HCT116 (cell line): ENCODE results near the gene KRTAP12-1. TPM values are rescaled to one million over a fixed set of nuclear protein-coding genes. Genes with fewer than 3 reads are reported as not detected.

ENCODE experiments used
- ATAC-seq: fragments of 200-7000 bp; cut with Tn5 transposase; 2 replicates; pipeline ENCODE4 v1.9.1; 2020; ENCODE audit warnings: mild to moderate bottlenecking, moderate library complexity
- BruUV-seq: library from RNA; stranded (reverse); fragments of 400-500 nt; replicated peaks from 2 replicates; lab custom pipeline; 2021; lab: Mats Ljungman, UMichigan
- CTCF ChIA-PET: fragments of 300-600 bp; sonication (Branson Sonifier 250); formaldehyde crosslinking; loops from one replicate; lab custom pipeline; 2021; ENCODE audit warnings: antibody characterized with exemption; lab: Charles Lee
- POLR2A ChIA-PET: fragments of 300-600, 350-600 bp; sonication (Branson Sonifier 250); formaldehyde crosslinking; loops from one replicate; lab custom pipeline; 2021; ENCODE audit warnings: antibody characterized with exemption; lab: Charles Lee
- RAD21 ChIA-PET, 2 experiments: fragments of 300-600 bp; sonication (Branson Sonifier 250); formaldehyde crosslinking; loops; one replicate each; lab custom pipeline; 2023; ENCODE audit warnings: low total read pairs in 2 of 2; ENCODE audit not compliant: uncharacterized antibody in 2 of 2, unreplicated experiment in 2 of 2, low non-redundant PET in 1 of 2; lab: Charles Lee
- DNase-seq: peaks from one replicate; pipeline ENCODE4 v3.0.0-alpha.2; 2010; ENCODE audit warnings: low read depth, low spot score
- H2AFZ ChIP-seq: fragments of 200-600 bp; shearing (Covaris generic), sonication (generic); 2 replicates; pipeline ENCODE4 v1.6.1; 2017; ENCODE audit warnings: low read depth, mixed run types, mixed read lengths, antibody characterized with exemption, low read length; ENCODE audit not compliant: poor library complexity, severe bottlenecking
- H3K27ac ChIP-seq: 2 replicates; pipeline ENCODE4 v1.5.1; 2012; ENCODE audit warnings: low read depth, low read length
- H3K27me3 ChIP-seq: fragments of 200-600 bp; sonication (generic); 2 replicates; pipeline ENCODE4 v1.6.1; 2016; ENCODE audit warnings: mixed run types, low read length, mixed read lengths; ENCODE audit not compliant: insufficient read depth
- H3K36me3 ChIP-seq, 2 experiments: fragments of 200-500 bp in 1 of 2; fragments of 200-600 bp in 1 of 2; sonication (Bioruptor generic) in 1 of 2; sonication (generic) in 1 of 2; 2 replicates each; pipeline versions ENCODE4 v1.5.1 to v1.6.1; 2014 to 2016; ENCODE audit warnings: low read length in 2 of 2, inconsistent platforms in 1 of 2, mixed read lengths in 1 of 2, mixed run types in 1 of 2; ENCODE audit not compliant: insufficient read depth in 2 of 2, control insufficient read depth in 1 of 2
- H3K4me1 ChIP-seq, 2 experiments: fragments of 200-600 bp in 1 of 2; sonication (generic) in 1 of 2; 2 replicates each; pipeline versions ENCODE4 v1.5.1 to v1.6.1; 2012 to 2017; ENCODE audit warnings: low read length in 2 of 2, inconsistent platforms in 1 of 2, mild to moderate bottlenecking in 1 of 2, mixed read lengths in 1 of 2, mixed run types in 1 of 2, moderate library complexity in 1 of 2; ENCODE audit not compliant: insufficient read depth in 2 of 2, control insufficient read depth in 1 of 2
- H3K4me2 ChIP-seq: fragments of 200-600 bp; sonication (generic); 2 replicates; pipeline ENCODE4 v1.6.1; 2017; ENCODE audit warnings: mixed run types, low read length, mixed read lengths
- H3K4me3 ChIP-seq, 2 experiments: fragments of 200-600 bp in 1 of 2; sonication (generic) in 1 of 2; replicated peaks in 1 of 2; 2 replicates each; pipeline ENCODE4 v1.5.1; 2011 to 2016; ENCODE audit warnings: low read length in 2 of 2, control low read depth in 1 of 2, low read depth in 1 of 2, mild to moderate bottlenecking in 1 of 2, mixed read lengths in 1 of 2, mixed run types in 1 of 2
- H3K79me2 ChIP-seq: fragments of 200-600 bp; sonication (generic); 2 replicates; pipeline ENCODE4 v1.6.1; 2017; ENCODE audit warnings: mild to moderate bottlenecking, mixed run types, low read length, moderate library complexity, mixed read lengths; ENCODE audit not compliant: insufficient read depth
- H3K9ac ChIP-seq: fragments of 200-600 bp; sonication (generic); 2 replicates; pipeline ENCODE4 v1.6.1; 2016; ENCODE audit warnings: low read length, mixed read lengths
- H3K9me2 ChIP-seq: fragments of 200-600 bp; sonication (generic), shearing (Covaris generic); 2 replicates; pipeline ENCODE4 v1.6.1; 2017; ENCODE audit warnings: mixed run types, mild to moderate bottlenecking, moderate library complexity; ENCODE audit not compliant: insufficient read depth
- H3K9me3 ChIP-seq, 2 experiments: fragments of 200-500 bp in 1 of 2; fragments of 200-600 bp in 1 of 2; sonication (Bioruptor generic) in 1 of 2; sonication (generic) in 1 of 2; 2 replicates each; pipeline ENCODE4 v1.6.1; 2014 to 2017; ENCODE audit warnings: low read length in 2 of 2, mixed read lengths in 2 of 2, inconsistent platforms in 1 of 2, low read depth in 1 of 2, mild to moderate bottlenecking in 1 of 2, mixed run types in 1 of 2, moderate library complexity in 1 of 2; ENCODE audit not compliant: control insufficient read depth in 1 of 2, insufficient read depth in 1 of 2
- H4K20me1 ChIP-seq: fragments of 200-600 bp; sonication (generic), shearing (Covaris generic); 2 replicates; pipeline ENCODE4 v1.6.1; 2017; ENCODE audit warnings: mixed run types, mild to moderate bottlenecking, moderate library complexity; ENCODE audit not compliant: insufficient read depth
- CBX3 ChIP-seq: IDR thresholded peaks from 2 replicates; pipeline ENCODE4 v1.6.1; 2012; ENCODE audit warnings: low read depth
- EGR1 ChIP-seq: IDR thresholded peaks from 2 replicates; pipeline ENCODE4 v1.6.1; 2012; ENCODE audit warnings: low read depth
- EZH2 ChIP-seq: fragments of 200-600 bp; sonication (generic); IDR thresholded peaks from 2 replicates; pipeline ENCODE4 v1.6.1; 2017; ENCODE audit warnings: antibody characterized with exemption, mixed run types
- FOSL1 ChIP-seq: IDR thresholded peaks from 2 replicates; pipeline ENCODE4 v1.6.1; 2012; ENCODE audit warnings: low read depth
- POLR2A ChIP-seq: IDR thresholded peaks from 2 replicates; pipeline ENCODE4 v1.7.0; 2011; ENCODE audit warnings: borderline replicate concordance; ENCODE audit not compliant: insufficient read depth, insufficient read length; ENCODE audit errors: extremely low read depth
- POLR2AphosphoS5 ChIP-seq: IDR thresholded peaks from 2 replicates; pipeline ENCODE4 v1.6.1; 2011; ENCODE audit warnings: mild to moderate bottlenecking, low read depth, low read length, moderate library complexity
- RAD21 ChIP-seq: IDR thresholded peaks from 2 replicates; pipeline ENCODE4 v1.6.1; 2012; ENCODE audit warnings: low read depth, mild to moderate bottlenecking
- SP1 ChIP-seq: IDR thresholded peaks from 2 replicates; pipeline ENCODE4 v1.6.1; 2012; ENCODE audit warnings: low read depth
- SRF ChIP-seq: IDR thresholded peaks from 2 replicates; pipeline ENCODE4 v1.6.1; 2012; ENCODE audit warnings: low read depth
- TCF7L2 ChIP-seq: IDR thresholded peaks from 2 replicates; pipeline ENCODE4 v1.7.0; 2011; ENCODE audit warnings: borderline replicate concordance, inconsistent platforms; ENCODE audit not compliant: insufficient read depth, insufficient read length; ENCODE audit errors: extremely low read depth
- YY1 ChIP-seq: IDR thresholded peaks from 2 replicates; pipeline ENCODE4 v1.6.1; 2011; ENCODE audit warnings: low read length, low read depth, moderate library complexity, mild to moderate bottlenecking; ENCODE audit not compliant: insufficient replicate concordance; ENCODE audit errors: extremely low read depth
- ZFX ChIP-seq: fragments of 450-650 bp; IDR thresholded peaks from 2 replicates; pipeline ENCODE4 v1.6.1; 2017
- ZNF274 ChIP-seq: fragments of 200-500 bp; sonication (Bioruptor generic); IDR thresholded peaks from 2 replicates; pipeline ENCODE4 v1.6.1; 2014; ENCODE audit warnings: mild to moderate bottlenecking, low read depth, low read length, inconsistent platforms
- intact Hi-C: fragments of 100-400 bp; cut with micrococcal nuclease; formaldehyde crosslinking; loops from 2 replicates; pipeline ENCODE4 v1.10.0; 2022
- total RNA-seq: library from RNA; stranded (reverse); gene quantifications from one replicate; pipeline ENCODE4 v1.2.1, GENCODE V29; 2021; ENCODE audit not compliant: unreplicated experiment
- TF ChIP-seq, protein P1 (sequence below): IDR thresholded peaks from 2 replicates; pipeline ENCODE4 v1.6.1; 2012
- TF ChIP-seq, protein P2 (sequence below), 3 experiments: fragments of 200-600 bp in 1 of 3; sonication (generic) in 1 of 3; IDR thresholded peaks in 2 of 3; conservative IDR thresholded peaks in 1 of 3; 2 replicates each; pipeline ENCODE4 v1.5.1; 2012 to 2017; ENCODE audit warnings: low read depth in 2 of 3, low read length in 2 of 3, antibody characterized with exemption in 1 of 3, borderline replicate concordance in 1 of 3, control low read depth in 1 of 3, mild to moderate bottlenecking in 1 of 3, mixed read lengths in 1 of 3, mixed run types in 1 of 3, moderate library complexity in 1 of 3; ENCODE audit not compliant: insufficient read depth in 1 of 3
- TF ChIP-seq, protein P3 (sequence below): IDR thresholded peaks from 2 replicates; pipeline ENCODE4 v1.6.1; 2012; ENCODE audit warnings: low read depth
- TF ChIP-seq, protein P4 (sequence below): IDR thresholded peaks from 2 replicates; pipeline ENCODE4 v1.6.1; 2012

Gene KRTAP12-1
- total RNA-seq, 1 experiment from 2014 or later, result not detected

DNA sequence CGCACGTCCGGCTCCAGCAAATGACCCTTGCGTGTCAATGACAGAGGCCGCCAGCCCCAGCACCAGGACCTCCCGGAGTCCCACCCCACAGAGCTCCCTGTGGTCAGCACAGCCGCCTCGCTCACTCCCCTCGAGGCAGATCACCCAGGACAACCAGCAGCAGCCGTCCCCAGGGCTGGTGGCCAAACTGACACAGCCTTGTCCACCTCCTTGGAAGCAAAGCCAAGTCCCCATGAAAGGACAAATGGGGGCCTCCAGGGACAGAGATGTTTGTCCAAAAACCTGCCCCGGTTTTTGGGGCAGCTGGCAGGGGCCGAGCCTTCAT lies 42.7 kb downstream of the KRTAP12-1 start:
- no TSS peak for BruUV-seq
- TF ChIP-seq, protein P1, sequence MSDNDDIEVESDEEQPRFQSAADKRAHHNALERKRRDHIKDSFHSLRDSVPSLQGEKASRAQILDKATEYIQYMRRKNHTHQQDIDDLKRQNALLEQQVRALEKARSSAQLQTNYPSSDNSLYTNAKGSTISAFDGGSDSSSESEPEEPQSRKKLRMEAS, result no peak
- TF ChIP-seq FOSL1 (no peak), POLR2A (no peak), YY1 (no peak), ZNF274 (no peak), RAD21 (no peak), TCF7L2 (no peak), ZFX (no peak), EZH2 (no peak), SP1 (no peak), SRF (no peak), CBX3 (no peak), EGR1 (no peak), POLR2AphosphoS5 (no peak)
- TF ChIP-seq, protein P2, sequence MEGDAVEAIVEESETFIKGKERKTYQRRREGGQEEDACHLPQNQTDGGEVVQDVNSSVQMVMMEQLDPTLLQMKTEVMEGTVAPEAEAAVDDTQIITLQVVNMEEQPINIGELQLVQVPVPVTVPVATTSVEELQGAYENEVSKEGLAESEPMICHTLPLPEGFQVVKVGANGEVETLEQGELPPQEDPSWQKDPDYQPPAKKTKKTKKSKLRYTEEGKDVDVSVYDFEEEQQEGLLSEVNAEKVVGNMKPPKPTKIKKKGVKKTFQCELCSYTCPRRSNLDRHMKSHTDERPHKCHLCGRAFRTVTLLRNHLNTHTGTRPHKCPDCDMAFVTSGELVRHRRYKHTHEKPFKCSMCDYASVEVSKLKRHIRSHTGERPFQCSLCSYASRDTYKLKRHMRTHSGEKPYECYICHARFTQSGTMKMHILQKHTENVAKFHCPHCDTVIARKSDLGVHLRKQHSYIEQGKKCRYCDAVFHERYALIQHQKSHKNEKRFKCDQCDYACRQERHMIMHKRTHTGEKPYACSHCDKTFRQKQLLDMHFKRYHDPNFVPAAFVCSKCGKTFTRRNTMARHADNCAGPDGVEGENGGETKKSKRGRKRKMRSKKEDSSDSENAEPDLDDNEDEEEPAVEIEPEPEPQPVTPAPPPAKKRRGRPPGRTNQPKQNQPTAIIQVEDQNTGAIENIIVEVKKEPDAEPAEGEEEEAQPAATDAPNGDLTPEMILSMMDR (IDR thresholded peaks at IDR 0.05 in 2 of 3, conservative IDR thresholded peaks at IDR 0.05 in 1 of 3; ENCODE audit: borderline replicate concordance in 1 of 3, insufficient read depth in 1 of 3, low read depth in 2 of 3, low read length in 2 of 3), result no peak
- TF ChIP-seq, protein P3, sequence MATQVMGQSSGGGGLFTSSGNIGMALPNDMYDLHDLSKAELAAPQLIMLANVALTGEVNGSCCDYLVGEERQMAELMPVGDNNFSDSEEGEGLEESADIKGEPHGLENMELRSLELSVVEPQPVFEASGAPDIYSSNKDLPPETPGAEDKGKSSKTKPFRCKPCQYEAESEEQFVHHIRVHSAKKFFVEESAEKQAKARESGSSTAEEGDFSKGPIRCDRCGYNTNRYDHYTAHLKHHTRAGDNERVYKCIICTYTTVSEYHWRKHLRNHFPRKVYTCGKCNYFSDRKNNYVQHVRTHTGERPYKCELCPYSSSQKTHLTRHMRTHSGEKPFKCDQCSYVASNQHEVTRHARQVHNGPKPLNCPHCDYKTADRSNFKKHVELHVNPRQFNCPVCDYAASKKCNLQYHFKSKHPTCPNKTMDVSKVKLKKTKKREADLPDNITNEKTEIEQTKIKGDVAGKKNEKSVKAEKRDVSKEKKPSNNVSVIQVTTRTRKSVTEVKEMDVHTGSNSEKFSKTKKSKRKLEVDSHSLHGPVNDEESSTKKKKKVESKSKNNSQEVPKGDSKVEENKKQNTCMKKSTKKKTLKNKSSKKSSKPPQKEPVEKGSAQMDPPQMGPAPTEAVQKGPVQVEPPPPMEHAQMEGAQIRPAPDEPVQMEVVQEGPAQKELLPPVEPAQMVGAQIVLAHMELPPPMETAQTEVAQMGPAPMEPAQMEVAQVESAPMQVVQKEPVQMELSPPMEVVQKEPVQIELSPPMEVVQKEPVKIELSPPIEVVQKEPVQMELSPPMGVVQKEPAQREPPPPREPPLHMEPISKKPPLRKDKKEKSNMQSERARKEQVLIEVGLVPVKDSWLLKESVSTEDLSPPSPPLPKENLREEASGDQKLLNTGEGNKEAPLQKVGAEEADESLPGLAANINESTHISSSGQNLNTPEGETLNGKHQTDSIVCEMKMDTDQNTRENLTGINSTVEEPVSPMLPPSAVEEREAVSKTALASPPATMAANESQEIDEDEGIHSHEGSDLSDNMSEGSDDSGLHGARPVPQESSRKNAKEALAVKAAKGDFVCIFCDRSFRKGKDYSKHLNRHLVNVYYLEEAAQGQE, result no peak
- TF ChIP-seq, protein P4, sequence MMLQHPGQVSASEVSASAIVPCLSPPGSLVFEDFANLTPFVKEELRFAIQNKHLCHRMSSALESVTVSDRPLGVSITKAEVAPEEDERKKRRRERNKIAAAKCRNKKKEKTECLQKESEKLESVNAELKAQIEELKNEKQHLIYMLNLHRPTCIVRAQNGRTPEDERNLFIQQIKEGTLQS, result no peak
- Histone ChIP-seq H3K27me3 (peaks cover 6% of the 10 kb centered on the region; the same call in 1 of the 2 replicates), H3K9ac (no peak overlapping the region), H2AFZ (no peak overlapping the region), H3K9me2 (no peaks in the 10 kb centered on the region), H3K4me3 (no peak overlapping the region), H3K36me3 (no peaks in the 10 kb centered on the region), H3K9me3 (peaks cover 6 to 8% of the 10 kb centered on the region in 2 experiments; a peak in 2 of 4 replicates), H3K4me1 (no peaks in the 10 kb centered on the region), H3K27ac (no peak overlapping the region), H4K20me1 (no peaks in the 10 kb centered on the region), H3K4me2 (no peak overlapping the region), H3K79me2 (no peaks in the 10 kb centered on the region)
- ChIA-PET CTCF (no interaction called here), RAD21 (no interaction called here), POLR2A (no interaction called here)
- intact Hi-C loops, result no loop called here
- ATAC-seq, result no peak
- no peak for DNase-seq
